Stimulated activated CD4-positive, alpha-beta T cell treated with anti-CD3 and anti-CD28 coated beads, Interleukin-2, amount 100 ng/mL, for 24 hours (primary cell): Measurements from ENCODE around the gene KLF6.
A peak's percentile ranks its signal among the peaks of the same experiment; 100 is the strongest.

Experiments used
- DNase-seq, 2 donors: peaks; one replicate each; pipeline ENCODE4 v3.0.0-alpha.2; 2020

Gene KLF6

DNA sequence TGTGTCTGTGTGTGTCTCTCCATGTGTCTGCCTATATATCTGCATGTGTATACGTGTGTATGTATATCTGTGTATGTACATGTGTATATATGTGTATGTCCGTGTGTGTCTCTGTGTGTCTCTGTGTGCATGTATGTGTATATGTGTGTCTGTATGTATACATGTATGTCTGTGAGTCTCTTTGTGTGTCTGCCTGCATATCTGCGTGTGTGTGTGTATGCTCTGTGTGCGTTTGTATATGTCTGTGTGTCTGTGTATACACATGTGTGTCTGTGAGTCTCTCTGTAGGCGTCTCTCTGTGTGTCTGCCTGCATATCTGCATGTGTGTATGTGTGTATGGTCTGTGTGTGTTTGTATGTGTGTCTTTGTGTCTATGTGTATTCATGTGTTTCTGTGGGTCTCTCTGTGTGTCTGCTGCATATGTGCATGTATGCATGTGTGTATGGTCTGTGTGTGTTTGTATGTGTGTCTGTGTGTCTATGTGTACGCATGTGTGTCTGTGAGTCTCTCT is 23.7 kb upstream of the KLF6 start:
- no peak for DNase-seq

DNA sequence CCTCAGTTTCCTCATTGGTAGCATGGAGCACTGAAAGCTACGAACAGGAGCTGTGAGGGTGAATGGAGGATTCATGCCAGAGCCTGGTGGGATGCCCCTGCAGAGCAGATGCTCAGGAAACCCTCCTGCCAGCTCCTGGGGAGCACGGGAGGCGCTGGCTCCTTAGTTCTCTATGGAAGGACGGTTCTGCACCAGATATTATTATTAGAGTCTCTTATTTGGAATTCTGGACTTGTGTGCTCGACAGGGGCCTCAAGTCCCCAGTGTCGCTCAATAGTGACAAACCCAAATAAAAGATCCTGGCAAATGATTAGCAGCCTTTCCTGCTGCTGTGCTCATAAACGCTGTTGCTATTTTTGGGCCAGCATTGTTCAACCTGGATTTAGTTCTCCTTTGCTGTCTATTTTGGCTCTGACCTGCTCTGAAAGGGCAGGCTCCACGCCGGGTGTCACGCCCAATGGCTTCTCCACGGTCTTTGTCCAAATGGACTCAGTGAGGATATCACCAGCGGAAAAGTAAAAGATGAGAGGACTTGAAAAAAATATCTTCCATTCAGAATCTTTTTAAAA is 23.0 kb upstream of the KLF6 start:
- no peak for DNase-seq

DNA sequence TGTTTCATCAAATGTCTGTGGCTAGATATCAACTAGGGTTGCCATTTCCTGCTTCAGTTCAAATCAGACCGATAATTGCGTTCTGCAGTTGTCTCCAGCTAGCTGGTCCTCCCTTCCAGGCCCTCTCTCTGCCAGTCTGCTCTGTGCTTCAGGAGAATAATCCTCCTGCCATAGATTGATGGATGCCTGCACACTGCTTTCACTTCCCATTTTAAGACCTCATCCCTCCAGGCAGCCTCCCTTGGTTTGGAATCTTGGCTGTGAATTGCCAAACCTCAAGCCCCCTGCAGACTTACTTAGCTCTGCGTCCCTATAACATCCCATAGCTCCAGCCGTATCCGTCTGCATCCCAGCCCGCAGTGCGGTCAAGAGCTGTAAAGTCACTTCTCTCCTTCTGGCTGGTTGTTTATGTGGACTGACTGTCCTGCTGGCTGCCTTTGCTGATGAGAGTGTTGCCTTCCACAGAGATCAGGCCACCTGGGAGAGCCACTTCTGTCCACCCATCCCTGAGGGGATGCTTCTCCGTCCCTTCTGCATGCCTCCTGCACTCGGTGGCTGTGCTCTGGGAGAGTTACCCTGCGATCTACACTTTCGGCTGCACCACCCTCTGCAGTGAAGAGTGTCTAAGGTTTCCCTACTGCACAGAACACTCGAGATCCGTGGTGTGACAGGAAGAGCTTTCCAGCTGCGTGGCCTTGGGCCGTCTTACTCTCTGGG is 22.4 kb upstream of the KLF6 start:
- no peak for DNase-seq

DNA sequence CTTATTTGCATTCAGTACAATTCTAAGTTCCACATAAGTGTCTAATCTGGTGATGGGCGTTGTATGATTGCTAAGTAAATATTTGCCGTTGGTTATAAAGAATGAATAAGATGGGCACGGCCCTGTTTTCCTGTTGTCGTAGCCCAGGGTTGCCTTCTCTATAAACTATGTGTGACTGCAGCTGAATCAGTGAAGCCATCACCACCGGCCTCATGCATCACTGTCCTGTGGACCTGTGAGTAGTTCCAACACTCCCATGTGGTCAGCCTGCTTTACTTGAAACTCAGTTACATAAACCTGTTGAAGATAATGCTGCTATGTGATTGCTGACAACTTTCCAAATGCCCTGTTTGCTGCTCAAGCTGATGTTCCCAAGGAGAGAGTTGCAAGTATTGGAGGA is 21.6 kb upstream of the KLF6 start:
- DNase-seq, result peak in 1 of 2 donors; percentile 32

DNA sequence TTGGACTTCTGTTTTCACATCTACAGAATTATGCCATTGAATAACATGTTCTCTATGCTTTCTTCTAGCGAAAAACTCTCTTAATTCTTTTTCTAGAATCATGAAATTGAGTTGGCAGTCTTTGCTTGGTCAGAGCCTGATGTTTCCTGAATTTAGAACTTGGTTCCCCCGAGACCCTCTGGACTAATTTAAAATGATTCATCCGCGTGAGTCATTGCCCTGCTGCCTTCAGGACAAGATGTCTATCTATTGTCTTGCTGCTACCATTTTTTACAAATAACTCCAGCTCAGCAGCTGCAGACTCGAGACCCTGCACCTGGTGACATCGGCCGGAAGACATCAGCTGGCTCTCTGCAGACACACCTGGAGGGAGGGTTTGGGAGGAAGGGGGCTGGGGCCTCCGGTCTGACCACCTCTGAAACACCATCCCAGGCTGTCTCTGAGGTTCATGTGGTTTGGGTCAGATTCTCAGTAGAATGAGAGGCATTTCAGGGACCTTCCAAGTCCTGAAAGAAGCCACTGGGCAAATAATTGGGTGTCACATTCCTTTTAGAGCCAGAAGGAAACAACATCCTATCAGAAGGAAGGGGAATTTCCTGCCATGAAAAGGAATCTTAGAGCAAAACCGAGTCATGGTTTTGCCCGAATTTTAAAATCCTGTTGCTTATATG is 20.9 kb upstream of the KLF6 start:
- peak in 1 of 2 donors; percentile 56 for DNase-seq

DNA sequence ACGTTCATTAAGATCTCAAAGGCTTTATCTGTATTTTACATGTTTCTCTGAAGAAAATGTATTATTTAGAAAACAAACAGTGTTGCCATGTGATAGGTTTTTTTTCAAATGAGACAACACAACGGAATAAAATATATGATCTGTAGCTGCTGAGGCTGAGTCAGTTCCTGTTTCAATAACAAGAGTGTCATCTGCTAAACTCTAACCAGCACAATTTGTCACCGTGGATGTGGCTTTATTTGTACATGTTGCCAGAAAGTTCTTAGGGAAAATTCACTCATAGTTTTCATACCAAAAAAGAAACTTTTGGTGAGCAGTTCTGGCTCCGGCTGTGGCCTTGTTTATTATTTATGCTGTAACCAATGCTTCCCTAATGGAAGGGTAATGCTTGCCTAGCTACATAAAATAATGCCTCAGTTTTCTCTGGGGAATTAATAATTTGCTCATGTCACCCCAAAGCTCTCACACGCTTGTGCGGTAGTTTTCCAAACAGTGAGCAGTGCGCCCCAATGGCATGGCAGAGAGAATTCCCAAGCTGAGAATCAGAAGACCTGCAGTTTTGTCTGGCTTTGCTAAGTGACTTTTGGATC is 20.3 kb upstream of the KLF6 start:
- peak in 1 of 2 donors; percentile 62 for DNase-seq

DNA sequence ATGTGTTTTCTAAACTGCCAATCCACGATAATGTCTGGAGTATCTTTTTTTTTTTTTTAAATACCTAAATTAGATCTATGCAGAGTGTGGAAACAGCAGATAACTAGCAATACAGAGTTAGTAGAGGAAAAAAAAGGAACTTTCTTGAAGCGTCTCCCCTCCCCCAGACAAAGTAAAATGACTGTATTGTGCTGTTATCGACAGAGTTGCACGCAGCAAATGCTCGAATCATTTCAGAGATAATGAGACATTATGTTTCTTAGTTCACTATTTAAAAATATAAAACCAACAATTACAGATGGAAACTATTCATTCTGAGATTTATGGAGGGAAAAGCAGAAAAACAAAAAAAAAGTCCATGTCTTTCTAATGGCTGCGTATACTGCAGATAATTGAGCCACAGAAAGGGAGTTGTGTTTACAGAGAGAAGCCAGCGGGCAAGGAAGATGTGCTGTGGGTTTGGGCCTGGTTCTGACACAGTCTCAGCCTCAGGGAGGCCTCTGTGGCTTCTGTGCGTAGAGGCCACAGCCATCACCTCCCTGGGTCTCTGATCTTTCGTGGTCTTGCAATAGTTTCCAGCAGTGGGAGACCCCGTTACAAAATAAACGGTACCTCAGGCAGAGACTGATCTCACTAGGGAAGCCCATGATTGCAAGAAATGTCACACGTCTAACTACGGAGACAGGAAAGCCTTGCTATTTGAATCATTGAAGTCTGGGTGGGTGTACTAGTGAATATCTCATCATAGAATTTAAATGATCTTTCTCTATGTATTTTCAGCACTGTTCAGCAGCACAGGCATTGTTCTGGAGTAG is 19.1 kb upstream of the KLF6 start:
- DNase-seq, result peak; percentile 60 to 72

DNA sequence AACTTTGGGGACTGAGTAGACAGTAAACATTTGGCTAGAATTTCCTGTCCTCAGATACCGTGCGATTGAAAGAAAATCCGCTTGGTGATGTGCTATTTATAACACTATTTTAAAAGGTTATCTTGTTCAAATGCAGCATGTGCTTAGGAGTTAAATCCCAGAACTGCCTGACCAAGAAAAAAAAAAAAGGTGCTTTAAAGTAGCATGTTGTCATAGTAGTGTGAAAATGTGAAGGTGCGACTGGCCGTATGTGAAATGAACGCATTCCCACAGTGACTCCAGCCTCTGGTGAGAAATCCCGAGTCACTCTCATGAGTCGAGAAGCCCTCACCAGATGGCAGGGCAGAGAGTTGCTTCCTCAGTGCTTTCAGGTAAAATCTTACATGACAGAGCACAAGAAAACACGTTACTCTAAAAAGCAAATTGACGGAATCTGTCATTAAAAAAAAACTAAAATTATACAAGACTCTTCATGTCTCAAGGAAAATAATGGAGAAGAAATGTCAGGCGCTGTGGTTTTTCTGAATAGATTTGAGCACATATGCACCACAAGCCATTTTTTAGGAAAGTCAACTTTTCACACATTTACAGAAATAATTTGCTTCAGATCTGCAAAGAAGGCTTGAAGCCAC is 18.4 kb upstream of the KLF6 start:
- no peak for DNase-seq

DNA sequence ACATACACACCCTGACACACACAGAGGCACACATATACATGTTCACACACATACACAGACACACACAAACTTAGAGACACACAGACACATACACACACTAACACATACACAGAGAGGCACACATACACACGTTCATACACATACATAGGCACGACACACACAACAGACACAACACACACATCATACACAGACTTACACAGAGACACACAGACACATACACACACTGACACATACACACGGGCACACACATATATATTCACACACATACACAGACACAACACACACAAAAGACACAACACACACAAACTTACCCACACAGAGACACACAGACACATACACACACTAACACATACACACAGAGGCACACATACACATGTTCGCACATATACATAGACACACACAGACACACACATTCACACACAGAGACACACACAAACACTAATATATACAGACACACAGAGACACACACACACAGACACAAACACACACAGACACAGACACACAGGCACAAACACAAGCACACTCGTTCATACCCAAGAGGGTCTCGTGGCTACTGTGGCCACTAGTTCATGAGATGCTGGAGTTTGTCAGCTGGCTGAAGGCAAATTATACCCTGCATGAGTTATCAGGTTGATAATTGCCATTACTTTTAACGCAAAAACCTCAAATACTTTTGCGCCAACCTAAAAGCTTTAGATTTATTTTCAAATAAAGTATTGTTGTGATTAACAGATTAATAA is 17.7 kb upstream of the KLF6 start:
- peak in 1 of 2 donors; percentile 18 for DNase-seq

DNA sequence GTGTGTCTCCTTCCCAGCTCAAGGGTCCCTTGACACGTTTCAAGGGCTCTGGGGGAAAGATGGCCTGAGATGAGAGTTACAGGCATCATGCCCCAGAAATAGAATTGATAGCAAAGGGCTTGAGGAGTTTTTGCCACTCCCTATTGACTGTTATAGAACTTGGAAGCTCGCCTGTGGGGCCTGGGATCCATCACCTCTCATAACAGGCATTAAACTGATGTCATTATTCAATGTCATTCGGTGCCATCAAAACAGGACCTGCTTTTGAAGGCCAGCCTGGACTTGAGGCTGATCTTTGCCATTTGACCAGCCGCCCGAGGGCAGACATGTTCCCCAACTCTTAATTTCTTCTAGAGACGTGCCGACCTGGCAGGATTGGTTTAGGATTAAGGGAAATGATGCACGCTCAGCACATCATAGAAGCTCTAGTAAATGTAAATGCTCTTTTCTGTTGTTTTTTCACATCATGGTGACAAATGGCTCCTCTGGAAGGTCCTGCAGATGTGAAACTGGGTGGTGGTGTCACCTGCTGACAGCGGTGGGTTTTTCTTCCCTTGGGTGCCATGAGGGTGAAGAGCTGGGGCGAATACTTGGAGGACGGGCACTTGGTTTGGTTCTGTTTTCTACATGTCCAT is 16.7 kb upstream of the KLF6 start:
- no peak for DNase-seq

DNA sequence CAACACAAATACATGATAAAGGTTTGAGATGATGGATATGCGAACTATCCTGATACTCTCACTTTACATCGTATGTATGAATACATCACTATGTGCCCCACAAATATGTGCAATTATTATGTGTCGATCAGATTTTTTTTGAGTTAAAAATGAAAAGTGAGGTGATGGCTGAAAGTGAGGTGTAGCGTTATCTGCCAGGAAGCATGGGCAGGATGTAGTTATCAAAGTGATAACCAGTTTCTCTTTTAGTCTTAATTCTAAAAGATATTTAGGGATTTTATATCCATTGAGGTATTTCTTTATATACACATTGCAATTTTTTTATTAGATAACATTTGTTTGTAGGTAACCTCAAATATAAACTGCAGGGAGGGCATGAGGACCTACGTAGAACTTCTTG is 15.6 kb upstream of the KLF6 start:
- no peak for DNase-seq

DNA sequence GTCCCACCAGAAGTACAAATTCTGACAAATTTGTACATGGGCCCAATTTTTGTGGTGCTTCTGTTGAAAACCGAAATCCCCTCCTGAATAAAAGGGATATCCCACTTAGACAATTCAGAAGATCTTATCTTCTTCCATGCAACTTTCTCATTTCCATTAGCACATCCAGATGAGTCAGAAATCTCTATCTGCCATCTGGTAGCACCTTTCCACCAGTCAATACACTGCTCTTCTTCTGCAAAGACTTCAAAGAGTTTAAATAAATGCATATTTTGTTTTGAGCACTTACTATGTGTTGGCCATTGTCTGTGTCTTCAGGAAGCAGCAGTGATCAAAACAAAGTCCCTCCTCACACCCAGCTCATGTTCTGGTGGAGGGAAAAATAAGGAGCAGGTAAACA is 12.7 kb upstream of the KLF6 start:
- peak in 1 of 2 donors; percentile 14 for DNase-seq

DNA sequence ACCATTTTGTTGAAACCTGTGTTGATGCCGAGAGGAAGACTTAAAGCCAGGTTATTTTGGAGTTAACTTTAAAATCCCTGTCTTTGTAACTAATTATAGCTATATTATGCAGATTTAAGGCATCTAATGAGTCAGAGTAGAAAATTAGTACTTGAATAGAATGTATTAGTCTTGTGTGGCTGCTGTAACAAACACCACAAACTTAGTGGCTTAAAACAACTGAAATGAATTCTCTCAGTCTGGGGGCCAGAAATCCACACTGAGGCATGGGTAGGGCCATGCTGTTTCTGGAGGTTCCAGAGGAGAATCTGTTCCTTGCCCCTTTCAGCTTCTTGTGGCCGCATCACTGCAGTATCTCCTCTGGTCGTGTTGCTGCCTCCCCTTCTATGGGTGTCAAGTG is 8.5 kb upstream of the KLF6 start:
- DNase-seq, result no peak

DNA sequence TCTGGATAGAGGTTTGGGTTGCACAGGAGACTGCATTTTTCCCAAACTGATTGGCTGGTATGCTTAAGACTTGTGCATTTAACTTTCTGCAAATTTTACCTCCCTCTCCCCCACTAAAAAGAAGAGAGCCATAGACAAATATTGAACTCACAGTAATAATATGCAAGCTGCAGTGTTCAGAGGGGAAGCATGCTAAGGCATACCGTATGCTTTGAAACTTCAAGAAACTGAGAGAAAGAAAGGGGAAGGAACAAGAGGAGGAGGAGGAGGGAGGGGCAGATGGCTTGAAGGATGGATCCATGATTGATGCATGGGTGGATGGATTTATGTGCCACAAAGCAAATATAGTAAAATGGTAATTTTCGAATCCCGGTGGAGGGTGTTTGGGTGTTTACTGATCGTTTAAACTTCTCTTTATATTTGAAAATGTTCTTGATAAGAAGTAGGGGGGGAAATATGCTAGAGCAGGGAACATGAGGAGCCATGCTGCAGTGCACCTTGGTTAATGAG is 7.8 kb upstream of the KLF6 start:
- no peak for DNase-seq

DNA sequence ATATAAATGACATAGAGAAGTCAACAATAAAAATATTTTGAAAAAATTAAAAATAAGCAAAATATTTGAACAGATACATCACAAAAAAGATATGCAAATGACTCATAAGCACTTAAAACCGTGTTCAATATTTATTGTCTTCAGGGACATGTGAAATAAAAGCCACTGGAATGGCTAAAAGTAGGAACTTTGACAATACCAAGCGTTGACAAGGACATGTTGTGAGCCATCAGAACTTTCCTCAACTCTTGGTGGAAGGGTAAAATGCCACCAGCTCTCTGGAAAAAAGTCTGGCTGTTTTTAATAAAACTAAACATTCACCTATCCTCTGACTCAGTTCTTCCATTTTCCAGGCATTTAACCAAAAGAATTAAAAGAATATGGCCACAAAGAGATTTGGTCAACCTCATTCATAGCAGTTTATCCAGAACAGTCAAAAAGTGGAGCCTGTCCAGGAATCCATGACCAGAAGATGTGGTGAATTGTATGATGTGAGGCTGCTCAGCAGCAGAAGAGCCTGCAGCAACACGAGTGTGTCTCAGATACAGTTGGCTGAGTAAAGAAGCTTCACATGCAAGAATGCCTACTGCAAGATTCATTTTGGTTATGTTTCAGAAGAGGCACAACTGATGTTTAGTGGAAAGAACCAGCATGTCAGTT is 7.1 kb upstream of the KLF6 start:
- no peak for DNase-seq

DNA sequence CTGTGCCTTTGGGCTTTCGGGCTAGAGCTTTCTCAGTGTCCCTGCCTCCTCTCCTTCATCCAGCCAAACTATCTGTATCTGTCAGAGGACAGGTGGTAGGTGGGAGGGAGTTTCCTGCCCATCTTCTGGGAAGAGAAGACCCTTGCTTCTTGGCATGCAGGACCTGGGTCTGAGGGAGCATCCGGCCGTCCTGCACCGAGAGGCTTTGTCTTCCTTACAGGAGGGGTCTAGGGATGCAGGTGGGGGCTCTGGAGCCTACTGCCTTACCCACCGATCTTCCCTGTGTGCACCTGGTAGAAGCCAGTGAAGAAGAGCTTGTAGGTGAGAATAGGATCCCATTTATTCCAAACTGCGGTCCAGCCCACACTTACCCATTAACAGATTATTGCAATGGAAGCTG is 5.8 kb upstream of the KLF6 start:
- no peak for DNase-seq

DNA sequence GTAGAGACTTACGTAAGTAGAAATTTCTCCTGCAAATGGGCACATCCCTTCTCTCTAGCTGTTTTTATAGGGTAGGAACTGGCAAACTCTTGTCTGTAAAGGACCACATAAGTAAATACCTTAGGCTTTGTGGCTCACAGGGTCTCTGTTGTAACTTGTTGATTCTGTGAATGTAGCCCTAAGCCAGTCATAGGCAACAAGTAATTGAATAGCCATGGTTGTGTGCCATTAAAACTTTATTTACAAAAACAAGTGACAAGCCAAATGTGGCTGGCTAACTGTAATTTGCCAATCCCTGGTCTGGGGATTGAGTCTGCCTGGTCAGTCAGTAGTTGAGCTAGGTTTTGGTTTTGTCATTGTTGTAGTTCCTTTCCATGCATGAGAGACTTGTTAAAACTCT is 5.3 kb upstream of the KLF6 start:
- DNase-seq, result no peak

DNA sequence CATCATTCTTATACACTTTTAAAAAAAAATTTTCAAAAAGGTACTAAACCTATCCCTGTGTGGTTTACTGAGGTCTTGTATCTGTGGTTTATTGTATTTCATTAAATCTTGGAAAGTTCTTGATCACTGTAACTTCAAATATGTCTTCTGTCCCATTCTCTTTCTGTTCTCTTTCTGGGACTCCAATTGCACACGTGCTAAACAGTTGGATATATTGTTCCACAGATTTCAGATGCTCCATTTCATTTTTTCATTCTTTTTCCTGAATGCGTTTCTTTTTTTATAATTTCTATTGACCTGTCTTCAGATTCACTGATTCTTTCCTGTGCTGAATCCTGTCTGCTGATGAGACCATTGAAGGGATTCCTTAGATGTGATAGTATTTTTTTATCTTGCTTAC is 4.6 kb upstream of the KLF6 start:
- DNase-seq, result no peak

DNA sequence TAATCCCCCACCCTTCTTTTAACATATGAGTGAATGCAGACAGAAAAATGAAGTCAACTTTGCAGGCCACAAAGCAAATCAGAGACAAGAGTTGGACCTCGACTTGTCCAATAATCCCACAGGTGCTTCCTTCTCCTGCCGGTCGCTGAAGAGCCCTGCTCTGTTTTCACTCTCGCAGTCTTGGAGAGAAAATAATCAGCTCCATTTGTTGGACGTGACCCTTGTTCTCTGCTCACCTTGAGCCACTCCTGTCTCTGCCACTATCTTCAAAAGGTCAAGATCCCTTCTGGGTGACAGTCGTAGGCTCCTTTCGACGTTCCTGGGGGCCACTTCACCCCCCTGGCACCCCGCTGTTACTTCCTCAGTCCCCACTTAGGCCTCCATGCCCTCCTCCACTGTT is 2.8 kb upstream of the KLF6 start:
- DNase-seq, result no peak

DNA sequence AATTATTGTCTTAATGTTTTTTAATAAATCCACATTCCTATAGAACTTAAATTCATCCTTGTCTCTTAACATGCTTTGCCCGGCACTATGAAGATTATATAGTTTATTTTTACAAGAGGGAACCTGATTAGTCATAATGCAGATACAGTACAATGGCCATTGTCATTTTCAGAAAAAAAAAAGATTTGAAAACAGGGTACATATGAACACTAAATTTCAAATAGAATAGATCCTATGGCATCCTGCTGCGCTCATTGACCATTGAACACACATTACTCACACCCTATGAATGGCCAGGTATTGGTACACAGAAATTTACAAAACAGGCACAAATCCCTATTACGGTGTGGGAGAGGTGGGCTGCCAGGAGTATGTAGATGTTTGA is 2.0 kb upstream of the KLF6 start:
- no peak for DNase-seq
